Natural killer cell (primary cell): ENCODE results near the gene STAG1. TPM values are rescaled to one million over a fixed set of nuclear protein-coding genes. Genes with fewer than 3 reads are reported as not detected.
A peak's percentile ranks its signal among the peaks of the same experiment; 100 is the strongest.

Source experiments
- ATAC-seq, 3 donors: fragments of 150-1000 bp in 2 of 3; fragments of 200-7000 bp in 1 of 3; cut with Tn5 transposase; 1 replicate in 1 of 3; 2 replicates in 2 of 3; pipeline ENCODE4 v1.10.0; 2021; ENCODE audit warnings: mild to moderate bottlenecking in 2 of 3, moderate library complexity in 2 of 3
- DNase-seq, 2 donors: peaks; one replicate each; pipeline versions ENCODE4 v3.0.0 to v3.0.0-alpha.2; 2013 to 2021; ENCODE audit warnings: mixed read lengths in 1 of 2
- H3K27ac ChIP-seq: one replicate; pipeline ENCODE4 v1.5.1; 2013; ENCODE audit warnings: mild to moderate bottlenecking, low read length
- H3K27me3 ChIP-seq: one replicate; pipeline ENCODE4 v1.6.1; 2013; ENCODE audit warnings: low read length; ENCODE audit not compliant: control insufficient read depth, insufficient read depth
- H3K36me3 ChIP-seq: one replicate; pipeline ENCODE4 v1.6.1; 2013; ENCODE audit warnings: low read length; ENCODE audit not compliant: control insufficient read depth, insufficient read depth
- H3K4me1 ChIP-seq: one replicate; pipeline ENCODE4 v1.6.1; 2013; ENCODE audit warnings: low read length; ENCODE audit not compliant: control insufficient read depth, insufficient read depth
- H3K4me3 ChIP-seq: one replicate; pipeline ENCODE4 v1.5.1; 2013; ENCODE audit warnings: low read length
- H3K9me3 ChIP-seq: one replicate; pipeline ENCODE4 v1.6.1; 2013; ENCODE audit warnings: low read length; ENCODE audit not compliant: control insufficient read depth, insufficient read depth
- H3K27ac Mint-ChIP-seq, 2 donors: one replicate each; pipeline ENCODE4 v1.8.0; 2022; ENCODE audit warnings: mild to moderate bottlenecking in 2 of 2, mixed read lengths in 2 of 2, moderate library complexity in 1 of 2
- H3K27me3 Mint-ChIP-seq, 2 donors: one replicate each; pipeline ENCODE4 v1.8.0; 2022; ENCODE audit warnings: low read depth in 2 of 2, mixed read lengths in 2 of 2
- H3K36me3 Mint-ChIP-seq: one replicate; pipeline ENCODE4 v1.8.0; 2022; ENCODE audit warnings: mixed read lengths
- H3K4me1 Mint-ChIP-seq, 2 donors: one replicate each; pipeline ENCODE4 v1.8.0; 2022; ENCODE audit warnings: mixed read lengths in 2 of 2
- H3K4me3 Mint-ChIP-seq: one replicate; pipeline ENCODE4 v1.8.0; 2022; ENCODE audit warnings: mild to moderate bottlenecking, moderate library complexity, mixed read lengths
- H3K9me3 Mint-ChIP-seq, 2 donors: one replicate each; pipeline ENCODE4 v1.8.0; 2022; ENCODE audit warnings: mixed read lengths in 2 of 2
- WGBS: methylation state at CpG from one replicate; pipeline ENCODE4 v1.1.7; 2013; ENCODE audit warnings: missing lambda C conversion rate; ENCODE audit not compliant: insufficient coverage; 5-methylcytosine and 5-hydroxymethylcytosine counted together
- intact Hi-C: fragments of 100-400 bp; cut with micrococcal nuclease; formaldehyde crosslinking; loops from one replicate; pipeline ENCODE4 v1.14.2; 2022
- total RNA-seq, 4 donors: library from RNA; stranded (reverse); fragments of 120-200 nt in 1 of 4; gene quantifications; one replicate each; pipeline versions ENCODE4 v1.2.3 to v1.2.4, GENCODE V29; 2013 to 2022
- TF ChIP-seq, protein P1 (sequence below): fragments of 200-600 bp; IDR thresholded peaks from one replicate; pipeline ENCODE4 v1.8.0; 2022; ENCODE audit warnings: antibody characterized with exemption

The STAG1 gene
- total RNA-seq, 3 donors from 2014 or later (not counting 1 experiment from before 2014, with no cell fraction given) = 55.1 to 66.2 (median 60.3) TPM

DNA sequence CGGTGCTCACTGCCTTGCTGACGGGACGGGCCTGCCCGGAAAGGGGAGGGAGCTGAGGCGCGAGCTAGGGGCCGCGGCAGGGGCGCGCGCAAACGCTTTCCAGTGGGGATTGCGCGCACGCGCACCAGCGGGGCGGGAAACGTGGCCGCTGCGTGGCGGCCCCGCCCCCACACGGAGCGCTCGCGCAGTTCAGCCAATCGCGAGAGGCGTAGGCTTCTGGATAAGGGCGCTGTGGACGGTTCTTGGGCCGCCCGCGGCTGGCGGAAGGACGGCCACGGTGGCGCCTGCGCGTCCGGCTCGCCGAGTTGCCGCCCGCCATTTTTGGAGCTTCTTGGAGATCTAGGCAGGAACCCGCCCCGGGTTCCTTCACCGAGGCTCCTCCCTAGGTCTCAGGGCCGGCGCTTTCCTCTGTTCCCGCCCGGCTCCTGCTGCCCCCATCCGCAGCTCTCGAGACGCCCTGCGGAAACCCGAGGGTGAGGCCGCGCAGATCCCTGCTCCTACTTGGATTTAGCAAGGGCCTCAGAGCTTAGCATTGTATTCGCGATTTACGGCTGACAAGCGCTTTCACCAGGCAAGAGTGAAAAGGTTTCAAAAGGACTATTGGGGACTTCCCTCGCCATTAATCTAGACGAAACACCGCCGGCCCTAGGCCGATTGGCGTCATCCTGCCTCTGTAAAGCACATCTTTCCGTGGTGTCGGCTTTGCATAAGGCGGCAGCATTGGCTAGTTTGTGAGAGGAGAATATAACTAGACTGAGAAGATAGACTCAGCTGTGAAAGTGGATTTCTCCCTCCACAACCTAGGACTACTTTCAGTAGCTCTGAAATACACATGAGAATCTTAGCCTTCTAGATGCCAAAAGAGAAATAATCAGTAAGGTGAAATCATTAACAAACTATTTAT lies 496 bp upstream of the STAG1 start:
- DNase-seq = peak; percentile 99
- Histone ChIP-seq H3K36me3 (no peaks in the 10 kb centered on the region), H3K27me3 (no peaks in the 10 kb centered on the region), H3K4me1 (peaks cover 21% of the 10 kb centered on the region), H3K27ac (peak overlapping the region; percentile 99), H3K9me3 (no peaks in the 10 kb centered on the region), H3K4me3 (peak overlapping the region; percentile 93)
- WGBS = under 1% methylated on average over 73 of the region's 73 CpGs
- H3K27ac Mint-ChIP-seq = peak overlapping the region; percentile 92 to 93
- intact Hi-C loops = loop anchor here (1.0 to 5.0 kb wide), 10 partner anchors 34 to 556 kb away; partner anchors contain the start of genes MSL2, NCK1 and PCCB
- peak overlapping the region; percentile 95 for H3K4me3 Mint-ChIP-seq
- H3K27me3 Mint-ChIP-seq = no peaks in the 10 kb centered on the region
- H3K36me3 Mint-ChIP-seq = no peaks in the 10 kb centered on the region
- TF ChIP-seq, protein P1, sequence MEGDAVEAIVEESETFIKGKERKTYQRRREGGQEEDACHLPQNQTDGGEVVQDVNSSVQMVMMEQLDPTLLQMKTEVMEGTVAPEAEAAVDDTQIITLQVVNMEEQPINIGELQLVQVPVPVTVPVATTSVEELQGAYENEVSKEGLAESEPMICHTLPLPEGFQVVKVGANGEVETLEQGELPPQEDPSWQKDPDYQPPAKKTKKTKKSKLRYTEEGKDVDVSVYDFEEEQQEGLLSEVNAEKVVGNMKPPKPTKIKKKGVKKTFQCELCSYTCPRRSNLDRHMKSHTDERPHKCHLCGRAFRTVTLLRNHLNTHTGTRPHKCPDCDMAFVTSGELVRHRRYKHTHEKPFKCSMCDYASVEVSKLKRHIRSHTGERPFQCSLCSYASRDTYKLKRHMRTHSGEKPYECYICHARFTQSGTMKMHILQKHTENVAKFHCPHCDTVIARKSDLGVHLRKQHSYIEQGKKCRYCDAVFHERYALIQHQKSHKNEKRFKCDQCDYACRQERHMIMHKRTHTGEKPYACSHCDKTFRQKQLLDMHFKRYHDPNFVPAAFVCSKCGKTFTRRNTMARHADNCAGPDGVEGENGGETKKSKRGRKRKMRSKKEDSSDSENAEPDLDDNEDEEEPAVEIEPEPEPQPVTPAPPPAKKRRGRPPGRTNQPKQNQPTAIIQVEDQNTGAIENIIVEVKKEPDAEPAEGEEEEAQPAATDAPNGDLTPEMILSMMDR = no peak
- ATAC-seq = peak; percentile 76 to 94 (median 84)
- peaks cover 46 to 47% of the 10 kb centered on the region in 2 donors for H3K4me1 Mint-ChIP-seq
- no peaks in the 10 kb centered on the region for H3K9me3 Mint-ChIP-seq

DNA sequence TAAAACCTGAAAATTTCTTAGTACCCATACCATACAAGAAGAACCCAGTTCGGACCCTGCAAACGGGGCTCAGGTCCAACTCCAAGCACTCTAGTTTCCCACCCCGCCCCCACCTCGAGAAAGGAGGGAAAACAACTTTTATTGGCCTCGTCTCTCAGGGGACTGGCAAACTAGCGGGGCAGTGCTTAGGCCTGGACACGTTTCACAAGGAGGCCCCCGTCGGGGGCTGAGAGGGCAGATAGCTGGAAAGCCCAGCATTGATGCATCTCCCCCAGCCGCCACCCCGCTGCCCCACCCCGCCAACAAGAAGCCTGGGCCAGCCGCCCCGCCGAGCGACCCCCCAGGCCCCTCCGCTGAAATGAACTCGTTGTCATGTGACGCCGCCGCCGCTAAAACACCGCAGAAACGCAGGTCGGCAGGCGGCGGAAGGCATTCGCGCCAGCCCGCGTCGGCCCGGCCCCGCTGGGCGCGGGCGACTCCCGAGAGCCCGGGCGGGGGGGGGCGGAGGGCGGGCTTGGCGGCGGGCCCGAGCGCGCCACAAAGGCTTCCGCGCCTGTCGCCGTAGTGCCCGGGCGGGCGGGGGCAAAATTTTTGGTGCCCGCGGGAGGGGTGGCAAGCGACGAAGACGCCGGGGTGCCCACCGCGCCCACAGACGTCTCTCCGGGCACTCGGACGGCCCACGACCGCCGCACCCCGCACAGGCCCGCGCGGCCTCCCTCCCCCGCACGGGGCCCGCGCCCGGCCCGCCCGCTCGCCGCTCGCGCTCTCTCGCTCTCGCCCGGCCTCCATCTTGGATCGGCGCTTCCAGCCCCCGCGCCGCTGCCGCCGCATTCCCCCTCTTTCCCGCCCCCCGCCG lies 634 bp downstream of the STAG1 start:
- under 1% methylated on average over 97 of the region's 97 CpGs for WGBS
- Mint-ChIP-seq H3K4me1 (peaks cover 48% of the 10 kb centered on the region in 2 donors), H3K36me3 (no peaks in the 10 kb centered on the region), H3K4me3 (peak overlapping the region; percentile 95), H3K9me3 (no peaks in the 10 kb centered on the region), H3K27ac (peak overlapping the region; percentile 92 to 94), H3K27me3 (no peaks in the 10 kb centered on the region)
- no peaks in the 10 kb centered on the region for H3K36me3 ChIP-seq
- H3K27ac ChIP-seq = peak overlapping the region; percentile 89
- TF ChIP-seq, protein P1 = no peak
- H3K9me3 ChIP-seq = no peaks in the 10 kb centered on the region
- ATAC-seq (peak; percentile 24 to 32 (median 25)), DNase-seq (peak; percentile 63 to 80)
- H3K4me3 ChIP-seq = peak overlapping the region; percentile 61
- H3K4me1 ChIP-seq = peaks cover 21% of the 10 kb centered on the region
- intact Hi-C loops = loop anchor here (1.0 to 5.0 kb wide), 12 partner anchors 23 to 676 kb away; partner anchors contain the start of genes MSL2, NCK1 and PCCB
- no peaks in the 10 kb centered on the region for H3K27me3 ChIP-seq

DNA sequence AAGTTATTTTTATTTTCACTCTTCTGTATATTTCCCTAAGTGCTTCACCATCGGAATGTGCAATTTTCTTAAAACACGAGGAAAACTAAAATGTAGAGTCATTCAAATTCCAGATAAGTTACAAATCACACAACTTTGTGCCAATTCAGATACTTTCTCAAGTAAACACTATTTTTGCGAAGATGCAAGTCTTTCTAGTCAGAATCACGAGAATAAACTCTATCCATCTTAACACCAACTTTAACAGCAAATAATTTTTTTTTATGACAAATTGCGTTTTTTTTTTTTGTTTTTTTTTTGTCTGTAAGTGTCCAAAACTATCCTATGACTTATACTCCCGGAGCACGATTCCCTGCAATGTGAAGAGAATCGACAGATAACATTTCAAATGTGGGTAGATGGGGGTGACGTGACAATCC lies 1.3 kb downstream of the STAG1 start:
- H3K4me3 Mint-ChIP-seq = peak overlapping the region; percentile 95
- peaks cover 21% of the 10 kb centered on the region for H3K4me1 ChIP-seq
- no peaks in the 10 kb centered on the region for H3K27me3 ChIP-seq
- H3K4me3 ChIP-seq = peak overlapping the region; percentile 61
- ATAC-seq (no peak), DNase-seq (no peak)
- H3K27ac Mint-ChIP-seq = peak overlapping the region; percentile 92 to 94
- H3K9me3 ChIP-seq = no peaks in the 10 kb centered on the region
- intact Hi-C loops = loop anchor here (1.0 to 5.0 kb wide), 5 partner anchors 22 to 676 kb away; no protein-coding TSS in a partner anchor
- H3K9me3 Mint-ChIP-seq = no peaks in the 10 kb centered on the region
- H3K36me3 Mint-ChIP-seq = no peaks in the 10 kb centered on the region
- 4% methylated on average over 5 of the region's 9 CpGs for WGBS
- H3K36me3 ChIP-seq = no peaks in the 10 kb centered on the region
- TF ChIP-seq, protein P1 = no peak
- H3K27ac ChIP-seq = peak overlapping the region; percentile 89
- H3K4me1 Mint-ChIP-seq = peaks cover 54% of the 10 kb centered on the region in 2 donors
- H3K27me3 Mint-ChIP-seq = no peaks in the 10 kb centered on the region
